ENCODE data around the gene ZWILCH. TPM values are rescaled to one million over a fixed set of nuclear protein-coding genes. Genes with fewer than 3 reads are reported as not detected.

The ZWILCH gene
- total RNA-seq, 1 donor from 2014 or later, result 2.3 TPM

DNA sequence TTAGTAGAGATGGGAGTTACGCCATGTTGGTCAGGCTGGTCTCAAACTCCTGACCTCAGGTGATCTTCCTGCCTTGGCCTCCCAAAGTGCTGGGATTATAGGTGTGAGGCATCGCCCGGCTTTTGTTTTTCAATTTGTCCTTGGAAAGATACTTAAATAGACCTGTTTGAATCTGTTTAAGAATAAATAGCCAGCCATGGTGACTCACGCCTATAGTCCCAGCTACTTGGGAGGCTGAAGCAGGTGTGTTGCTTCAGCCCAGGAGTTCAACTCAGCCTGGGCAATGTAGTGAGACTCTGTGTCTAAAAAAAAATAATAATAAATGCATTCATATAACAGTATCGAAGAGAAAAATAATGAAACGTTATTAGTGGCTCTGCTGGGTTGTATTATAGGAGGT lies 24.9 kb upstream of the ZWILCH start:
- TF ChIP-seq CTCF (IDR thresholded peaks at IDR 0.05), result no peak
- peaks cover 18 to 20% of the 10 kb centered on the region in 2 donors for H3K36me3 ChIP-seq

DNA sequence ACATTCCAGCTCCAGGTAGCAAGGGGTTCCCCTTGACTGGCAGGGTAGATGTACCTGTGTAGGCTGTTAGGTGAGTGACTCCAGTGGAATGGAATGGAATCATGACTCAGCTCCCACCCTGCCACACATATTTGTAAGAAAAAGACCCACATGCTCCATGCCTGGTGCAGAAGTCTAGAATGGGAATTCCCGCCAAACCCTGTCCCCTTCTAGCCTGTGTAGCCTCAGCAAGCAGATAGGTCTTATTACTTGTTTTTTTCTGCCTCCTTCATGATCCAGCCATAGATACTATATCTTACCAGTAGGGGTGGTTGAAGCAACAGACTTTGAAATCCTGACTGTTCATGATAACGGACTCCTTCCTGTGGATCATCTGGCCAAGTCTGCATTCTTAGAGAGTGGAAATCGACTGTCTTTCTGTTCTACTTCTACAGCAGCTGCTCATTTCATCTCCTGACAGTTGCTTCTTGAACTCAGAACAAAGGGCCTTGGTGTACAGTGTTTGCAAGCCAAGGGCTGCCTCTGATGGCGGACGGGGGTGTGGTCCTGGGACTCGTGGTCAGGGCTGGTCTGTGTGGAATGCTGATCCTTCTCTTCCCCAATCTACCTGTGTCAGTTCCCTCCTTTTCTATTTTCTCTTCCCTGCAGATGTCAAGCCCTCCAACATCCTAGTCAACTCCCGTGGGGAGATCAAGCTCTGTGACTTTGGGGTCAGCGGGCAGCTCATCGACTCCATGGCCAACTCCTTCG lies 23.8 kb upstream of the ZWILCH start:
- Histone ChIP-seq H3K27me3 (no peaks in the 10 kb centered on the region), H3K9me3 (no peaks in the 10 kb centered on the region), H3K4me3 (no peak overlapping the region), H3K36me3 (peaks cover 18 to 22% of the 10 kb centered on the region in 2 donors), H3K27ac (no peak overlapping the region), H3K4me1 (no peaks in the 10 kb centered on the region)
- no peak for DNase-seq (ENCODE audit: low spot score in 2 of 2)
- intact Hi-C loops (cut with DNase I), result no loop called here
- no peak for TF ChIP-seq CTCF (IDR thresholded peaks at IDR 0.05)

More for the DNA sequence above, 24.9 kb upstream of the ZWILCH start:
- no peaks in the 10 kb centered on the region for H3K27me3 ChIP-seq
- H3K27ac ChIP-seq, result no peak overlapping the region
- no peaks in the 10 kb centered on the region for H3K4me1 ChIP-seq
- no peak overlapping the region for H3K4me3 ChIP-seq
- DNase-seq (ENCODE audit: low spot score in 2 of 2), result no peak
- intact Hi-C loops (cut with DNase I), result no loop called here
- H3K9me3 ChIP-seq, result no peaks in the 10 kb centered on the region

DNA sequence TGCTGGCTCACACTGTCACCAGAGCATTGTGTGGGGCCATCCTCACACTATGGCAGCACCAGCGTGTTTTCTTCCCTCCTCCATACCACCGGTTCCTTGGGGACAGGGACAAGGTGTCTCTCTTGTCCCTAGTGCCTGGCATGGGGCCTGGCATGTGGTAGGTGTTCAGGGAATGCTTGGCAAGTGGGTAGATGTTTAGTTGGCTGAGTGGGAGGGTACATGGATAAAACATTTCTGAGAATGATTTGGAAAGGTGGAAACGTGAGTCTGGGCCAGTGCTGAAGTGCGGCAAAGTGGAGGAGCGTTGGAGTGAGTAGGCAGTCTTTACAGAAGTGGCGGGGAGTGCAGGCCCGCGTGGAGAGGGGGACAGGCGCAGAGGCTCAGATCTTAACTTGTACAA lies 22.6 kb upstream of the ZWILCH start:
- no peak for TF ChIP-seq CTCF (IDR thresholded peaks at IDR 0.05)
- intact Hi-C loops (cut with DNase I), result no loop called here
- Histone ChIP-seq H3K27me3 (no peaks in the 10 kb centered on the region), H3K9me3 (no peaks in the 10 kb centered on the region), H3K36me3 (peaks cover 27 to 30% of the 10 kb centered on the region in 2 donors), H3K4me1 (no peaks in the 10 kb centered on the region), H3K4me3 (no peak overlapping the region), H3K27ac (no peak overlapping the region)
- no peak for DNase-seq (ENCODE audit: low spot score in 2 of 2)

DNA sequence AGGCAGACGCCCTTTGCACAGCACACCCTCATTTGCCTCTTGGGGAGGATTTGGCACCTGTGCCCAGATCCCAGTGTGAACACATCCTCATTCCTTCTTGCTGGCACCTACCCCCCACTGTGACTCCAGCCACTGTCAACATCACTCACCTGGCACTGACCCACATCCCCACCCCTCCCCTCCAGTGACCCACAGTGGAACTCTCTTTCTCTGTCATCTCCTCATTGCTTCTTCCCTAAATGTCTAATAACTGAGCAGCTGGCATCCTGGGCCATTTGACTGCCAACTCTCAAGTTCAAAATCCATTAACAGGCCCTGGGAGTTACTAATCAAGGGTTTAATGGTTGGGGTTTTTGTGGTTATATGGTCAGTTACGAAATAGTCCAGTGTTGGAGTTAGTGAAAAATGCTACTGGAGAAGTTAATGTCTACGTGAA lies 22.0 kb upstream of the ZWILCH start:
- H3K27ac ChIP-seq, result no peak overlapping the region
- TF ChIP-seq CTCF (IDR thresholded peaks at IDR 0.05), result no peak
- H3K4me3 ChIP-seq, result no peak overlapping the region
- DNase-seq (ENCODE audit: low spot score in 2 of 2), result no peak
- intact Hi-C loops (cut with DNase I), result no loop called here
- no peaks in the 10 kb centered on the region for H3K9me3 ChIP-seq
- no peaks in the 10 kb centered on the region for H3K4me1 ChIP-seq
- peaks cover 33 to 35% of the 10 kb centered on the region in 2 donors for H3K36me3 ChIP-seq
- H3K27me3 ChIP-seq, result no peaks in the 10 kb centered on the region

DNA sequence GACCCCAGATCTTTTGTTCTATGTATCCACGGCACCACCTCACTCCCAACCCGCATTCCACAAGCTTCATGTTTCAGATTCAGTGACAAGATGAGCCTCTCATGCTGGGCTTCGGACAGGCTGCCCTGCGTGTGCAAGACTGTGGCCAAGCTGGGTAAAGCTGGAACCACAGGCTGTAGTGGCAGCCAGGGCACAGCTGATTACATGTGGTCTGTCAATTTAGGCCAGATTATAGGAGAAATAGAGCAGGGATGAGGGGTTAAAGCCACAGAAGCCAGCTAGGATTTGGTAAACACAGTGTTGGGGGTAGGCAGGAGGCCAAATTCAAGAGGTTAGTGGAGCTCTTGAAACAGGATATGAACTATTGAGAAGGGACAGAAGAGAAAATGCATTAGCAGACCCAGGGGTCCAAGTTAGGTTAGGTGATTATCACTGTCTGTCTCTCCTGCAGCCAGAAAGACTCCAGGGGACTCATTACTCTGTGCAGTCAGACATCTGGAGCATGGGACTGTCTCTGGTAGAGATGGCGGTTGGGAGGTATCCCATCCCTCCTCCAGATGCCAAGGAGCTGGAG lies 20.5 kb upstream of the ZWILCH start:
- Histone ChIP-seq H3K27me3 (no peaks in the 10 kb centered on the region), H3K27ac (no peak overlapping the region), H3K36me3 (peaks cover 36 to 46% of the 10 kb centered on the region in 2 donors), H3K4me3 (no peak overlapping the region), H3K4me1 (no peaks in the 10 kb centered on the region), H3K9me3 (no peaks in the 10 kb centered on the region)
- peak in 1 of 2 donors; percentile 40 for DNase-seq (ENCODE audit: low spot score in 2 of 2)
- no peak for TF ChIP-seq CTCF (IDR thresholded peaks at IDR 0.05)
- intact Hi-C loops (cut with DNase I), result no loop called here
